Neural progenitor cell (in vitro differentiated cells): ENCODE results near the gene ZNF618.

Experiments used
- CTCF ChIP-seq: fragments of 200-600 bp; sonication (generic); IDR thresholded peaks from 2 replicates; pipeline ENCODE4 v1.5.1; 2017; ENCODE audit warnings: antibody characterized with exemption, mild to moderate bottlenecking
- EZH2phosphoT487 ChIP-seq: fragments of 200-600 bp; sonication (generic); IDR thresholded peaks from 2 replicates; pipeline ENCODE4 v1.6.1; 2017; ENCODE audit warnings: antibody characterized with exemption

- no peak for TF ChIP-seq CTCF
- no peak for TF ChIP-seq EZH2phosphoT487
These were observed 117.9 kb downstream of the ZNF618 start for GRCh38 chr9:113993838-113994540.
